PFSK-1 (cell line): ENCODE measurements around the gene LOXL1.

Source experiments
- FOXP2 ChIP-seq: optimal IDR thresholded peaks from 2 replicates; pipeline ENCODE3; 2011; ENCODE audit warnings: borderline replicate concordance, control low read depth, inconsistent platforms; ENCODE audit not compliant: insufficient read depth; ENCODE audit errors: extremely low read length, extremely low read depth
- POLR2AphosphoS5 ChIP-seq: IDR thresholded peaks from 2 replicates; pipeline ENCODE4 v1.6.1; 2012; ENCODE audit warnings: low read depth, mild to moderate bottlenecking, control low read depth, low read length, moderate library complexity
- REST ChIP-seq, 2 experiments: IDR thresholded peaks; 2 replicates each; pipeline versions ENCODE4 v1.6.1 to v1.8.0; 2011 to 2012; ENCODE audit warnings: low read depth in 2 of 2, low read length in 2 of 2, control low read depth in 1 of 2, inconsistent platforms in 1 of 2, mild to moderate bottlenecking in 1 of 2, moderate library complexity in 1 of 2; ENCODE audit not compliant: insufficient read depth in 1 of 2
- SIN3A ChIP-seq: IDR thresholded peaks from 2 replicates; pipeline ENCODE4 v1.6.1; 2012; ENCODE audit warnings: mild to moderate bottlenecking, low read length, moderate library complexity, borderline replicate concordance; ENCODE audit not compliant: insufficient read depth
- TAF1 ChIP-seq: IDR thresholded peaks from 2 replicates; pipeline ENCODE4 v1.6.1; 2012; ENCODE audit warnings: low read length, control low read depth, borderline replicate concordance; ENCODE audit not compliant: insufficient read depth

GRCh38 chr15:73957276-73957675 is 31.0 kb downstream of the LOXL1 start:
- TF ChIP-seq SIN3A, result no peak
- no peak for TF ChIP-seq POLR2AphosphoS5
- no peak for TF ChIP-seq REST (IDR thresholded peaks at IDR 0.05; ENCODE audit: insufficient read depth in 1 of 2, low read depth in 2 of 2, low read length in 2 of 2)
- TF ChIP-seq TAF1, result no peak
- no peak for TF ChIP-seq FOXP2
